HG02884 (cell line): ENCODE results near the gene BCOR.

Source experiments
- ATAC-seq: cut with Tn5 transposase; IDR thresholded peaks from one replicate; pipeline ENCODE4 v1.9.1; 2021; ENCODE audit warnings: mild to moderate bottlenecking, moderate library complexity; ENCODE audit not compliant: unreplicated experiment

BCOR gene

DNA sequence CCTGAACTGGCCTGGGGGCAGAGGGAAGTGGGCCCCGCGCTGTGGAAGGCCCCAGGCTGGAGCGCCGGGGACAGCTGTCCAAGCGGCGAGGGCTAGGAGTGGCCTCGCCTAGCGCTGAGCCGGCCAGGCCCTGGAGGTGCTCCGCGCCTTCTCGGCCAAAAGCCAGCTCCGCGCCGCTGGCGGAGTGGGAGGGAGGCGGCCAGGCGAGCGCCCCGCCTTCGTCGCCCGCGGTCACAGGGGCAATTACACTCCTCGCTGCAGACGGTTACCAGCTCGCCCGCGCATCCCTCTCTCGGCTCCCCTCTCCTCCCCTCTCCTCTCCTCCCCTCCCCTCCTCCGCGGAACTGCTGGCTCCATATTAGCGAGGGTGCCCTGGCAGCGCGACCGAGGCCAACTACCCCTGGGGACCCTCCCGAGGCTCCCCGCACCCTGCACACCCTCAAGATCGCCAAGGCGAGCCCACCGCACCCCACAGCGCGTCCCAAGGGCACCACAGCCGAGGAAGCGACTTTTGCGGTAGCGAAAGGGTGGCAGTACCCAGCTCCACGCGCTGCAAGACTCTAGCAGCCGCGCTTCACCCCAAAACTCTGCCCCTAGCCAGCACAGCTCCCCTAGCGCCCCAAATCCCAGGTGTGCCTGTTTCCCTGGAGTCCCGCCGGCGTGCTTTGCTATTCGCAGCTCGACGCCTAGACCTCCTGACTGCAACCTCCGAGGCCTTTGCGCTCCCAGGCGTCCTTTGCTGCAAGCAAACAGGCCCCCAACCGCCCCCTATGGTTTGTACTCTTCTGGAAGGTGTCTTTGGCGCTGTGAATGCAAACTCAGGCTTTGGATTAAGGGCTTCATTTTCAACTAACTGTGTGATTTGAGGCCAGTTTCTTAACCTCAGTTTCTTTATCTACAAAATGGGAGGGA is 91.4 kb downstream of the BCOR start:
- ATAC-seq: no peak

DNA sequence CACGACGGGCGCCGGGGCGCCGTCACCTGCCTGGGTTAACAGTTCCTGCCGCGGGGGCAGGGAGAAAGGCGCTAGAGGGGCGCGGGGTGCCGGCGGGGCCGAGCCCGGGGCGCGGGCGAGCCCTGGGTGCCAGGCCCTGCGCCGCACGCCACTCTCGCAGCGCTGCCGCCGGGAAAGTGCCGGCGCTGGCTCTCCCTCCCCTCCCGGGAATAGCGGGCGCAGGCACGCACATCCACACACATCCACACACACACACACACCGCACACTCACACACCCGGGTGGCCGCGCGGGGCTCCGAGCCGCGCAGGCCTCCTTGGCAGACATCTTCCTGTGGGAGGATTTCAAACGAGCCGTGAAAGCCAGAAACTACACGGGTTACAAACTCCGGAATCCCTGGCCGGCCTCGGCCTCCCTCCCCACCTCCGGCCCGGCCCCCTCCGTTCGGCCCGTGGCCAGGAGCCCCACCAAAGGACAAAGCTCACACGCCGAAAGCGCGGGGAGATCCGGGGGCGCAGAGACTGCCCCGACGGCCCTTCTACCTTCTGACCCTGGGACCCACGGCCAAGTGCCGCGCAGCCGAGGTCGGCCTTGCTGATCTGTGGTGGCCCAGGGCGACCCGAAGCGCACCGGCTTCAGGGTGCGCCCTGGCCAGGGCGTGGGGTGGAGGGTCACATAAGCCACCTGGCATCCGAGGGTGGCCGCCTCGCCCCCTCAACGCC is 92.3 kb downstream of the BCOR start:
- no peak for ATAC-seq

DNA sequence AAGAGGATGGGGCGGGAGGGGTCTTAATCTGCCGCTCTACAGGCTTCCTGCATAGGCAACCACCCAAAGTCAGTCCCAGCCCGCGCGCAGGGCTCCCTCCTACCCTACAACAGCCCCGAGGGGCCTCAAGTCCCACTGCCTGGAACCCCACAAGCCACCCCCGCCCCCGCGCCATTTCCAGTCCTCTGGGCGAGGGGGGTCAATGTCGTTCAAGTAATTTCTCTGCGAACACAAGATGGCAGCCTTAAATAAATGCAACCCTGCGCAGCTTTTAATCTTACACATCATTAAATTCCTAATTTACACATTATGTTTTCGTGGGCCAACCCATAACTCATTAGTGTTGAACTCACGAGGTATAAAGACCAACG is 92.9 kb downstream of the BCOR start:
- no peak for ATAC-seq

DNA sequence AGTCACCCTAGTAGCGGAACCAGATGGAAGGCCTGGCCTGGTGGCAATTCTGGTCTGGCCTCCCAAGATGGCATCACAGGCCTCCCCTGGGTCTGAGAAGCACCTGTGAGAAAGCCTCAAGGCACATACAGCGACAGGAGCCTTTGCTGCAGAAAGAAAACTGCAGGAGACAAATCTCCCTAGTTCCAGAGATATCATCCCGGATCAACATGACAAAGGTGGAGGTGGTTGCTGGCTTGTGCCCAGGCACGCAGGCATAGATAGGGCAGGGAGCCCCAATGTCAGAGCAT is 93.6 kb downstream of the BCOR start:
- no peak for ATAC-seq

DNA sequence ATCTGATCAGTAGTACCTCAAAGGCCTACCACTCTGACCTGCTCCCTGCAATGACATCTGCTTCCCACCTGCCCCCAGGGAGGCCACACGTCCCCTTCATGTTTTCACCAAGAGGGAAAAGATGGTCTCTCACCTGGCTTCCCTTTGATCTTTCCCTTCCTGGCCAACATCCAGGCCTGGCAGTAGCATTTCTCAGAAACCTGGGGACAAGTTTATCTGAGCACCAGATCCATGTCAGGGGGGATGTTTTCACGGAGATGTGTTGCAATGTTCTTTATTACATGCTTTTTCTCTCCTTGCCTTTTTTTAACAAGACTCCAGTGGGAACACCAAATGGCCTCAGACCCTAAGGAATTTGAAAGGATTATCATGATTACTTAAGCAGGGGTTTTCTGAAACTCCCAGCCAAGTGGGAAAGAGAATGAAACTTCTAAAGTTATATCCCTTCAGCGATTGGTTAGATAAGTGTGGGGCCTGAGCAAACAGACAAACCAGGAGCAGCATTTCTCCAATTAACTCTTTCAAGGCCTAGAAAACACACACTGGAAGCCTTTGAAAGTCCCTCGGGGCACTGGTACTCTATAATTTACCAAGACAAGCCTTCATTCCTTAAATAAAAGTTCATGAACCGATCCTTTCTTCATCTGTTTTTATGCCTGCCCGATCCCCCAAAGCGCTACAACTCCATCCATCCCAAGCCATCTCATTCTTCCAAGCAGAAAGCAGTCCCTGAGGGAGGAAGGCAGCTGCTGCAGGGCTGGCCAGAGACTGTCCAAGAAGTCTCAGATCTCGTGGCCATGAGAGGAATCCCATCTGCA is 94.1 kb downstream of the BCOR start:
- ATAC-seq: no peak

DNA sequence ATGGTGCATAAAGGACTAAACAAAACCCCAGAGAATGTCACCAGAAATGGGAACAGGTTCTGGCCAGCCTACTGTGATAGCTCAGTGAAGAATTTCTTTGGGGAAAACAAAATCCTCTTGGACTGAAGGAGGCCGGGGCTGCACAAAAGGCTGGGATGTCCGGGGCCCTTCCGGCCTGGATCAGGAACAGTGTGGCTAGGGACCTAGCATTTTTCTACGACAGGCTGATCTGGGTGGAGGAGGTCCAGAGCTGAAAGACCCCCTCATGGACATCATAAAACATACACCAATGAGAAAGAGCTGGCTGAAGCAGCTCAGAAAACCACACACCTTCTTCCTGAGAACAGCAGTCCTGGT is 94.7 kb downstream of the BCOR start:
- ATAC-seq: no peak
